OCI-LY1 (cell line): ENCODE data around the gene VAMP5.

Experiments
- CTCF ChIP-seq: fragments of 200-600 bp; sonication (generic), shearing (Covaris generic); IDR thresholded peaks from 2 replicates; pipeline ENCODE4 v1.5.1; 2017; ENCODE audit warnings: mild to moderate bottlenecking, antibody characterized with exemption, low read length, moderate library complexity, mixed read lengths
- EZH2 ChIP-seq: fragments of 200-600 bp; sonication (generic), shearing (Covaris generic); IDR thresholded peaks from 2 replicates; pipeline ENCODE4 v1.8.0; 2017; ENCODE audit warnings: borderline replicate concordance, mixed run types, mild to moderate bottlenecking, antibody characterized with exemption, low read length, moderate library complexity, mixed read lengths

- TF ChIP-seq EZH2 (no peak), CTCF (no peak)
Observed at GRCh38 chr2:85547089-85547858, 37.0 kb upstream of the VAMP5 start.
